Measurements from ENCODE around the gene C16orf86.

C16orf86 gene

DNA sequence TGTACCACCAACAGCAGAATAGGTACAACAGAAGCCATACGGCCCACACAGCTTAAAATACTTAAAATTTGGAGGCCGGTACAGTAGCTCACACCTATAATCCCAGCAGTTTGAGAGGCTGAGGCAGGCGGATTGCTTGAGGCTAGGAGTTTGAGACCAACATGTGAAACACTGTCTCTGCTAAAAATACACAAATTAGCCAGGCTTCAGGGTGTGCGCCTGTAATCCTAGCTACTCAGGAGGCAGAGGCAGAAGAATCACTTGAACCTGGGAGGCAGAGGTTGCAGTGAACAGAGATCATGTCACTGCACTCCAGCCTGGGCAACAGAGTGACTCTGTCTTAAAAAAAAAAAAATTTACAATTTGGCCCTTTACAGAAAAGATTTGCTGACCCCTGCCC is 35.5 kb downstream of the C16orf86 start:
- Mint-ChIP-seq H3K9me3 (peaks cover 3% of the 10 kb centered on the region), H3K36me3 (ENCODE audit: low read depth) (peaks cover 25% of the 10 kb centered on the region), H3K27ac (no peak overlapping the region), H3K4me3 (no peak overlapping the region), H3K4me1 (peaks cover 10% of the 10 kb centered on the region), H3K27me3 (ENCODE audit: low read depth) (no peaks in the 10 kb centered on the region)
- TF ChIP-seq, protein P1, sequence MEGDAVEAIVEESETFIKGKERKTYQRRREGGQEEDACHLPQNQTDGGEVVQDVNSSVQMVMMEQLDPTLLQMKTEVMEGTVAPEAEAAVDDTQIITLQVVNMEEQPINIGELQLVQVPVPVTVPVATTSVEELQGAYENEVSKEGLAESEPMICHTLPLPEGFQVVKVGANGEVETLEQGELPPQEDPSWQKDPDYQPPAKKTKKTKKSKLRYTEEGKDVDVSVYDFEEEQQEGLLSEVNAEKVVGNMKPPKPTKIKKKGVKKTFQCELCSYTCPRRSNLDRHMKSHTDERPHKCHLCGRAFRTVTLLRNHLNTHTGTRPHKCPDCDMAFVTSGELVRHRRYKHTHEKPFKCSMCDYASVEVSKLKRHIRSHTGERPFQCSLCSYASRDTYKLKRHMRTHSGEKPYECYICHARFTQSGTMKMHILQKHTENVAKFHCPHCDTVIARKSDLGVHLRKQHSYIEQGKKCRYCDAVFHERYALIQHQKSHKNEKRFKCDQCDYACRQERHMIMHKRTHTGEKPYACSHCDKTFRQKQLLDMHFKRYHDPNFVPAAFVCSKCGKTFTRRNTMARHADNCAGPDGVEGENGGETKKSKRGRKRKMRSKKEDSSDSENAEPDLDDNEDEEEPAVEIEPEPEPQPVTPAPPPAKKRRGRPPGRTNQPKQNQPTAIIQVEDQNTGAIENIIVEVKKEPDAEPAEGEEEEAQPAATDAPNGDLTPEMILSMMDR (IDR thresholded peaks at IDR 0.05; ENCODE audit: unreplicated experiment in 3 of 3): no peak

DNA sequence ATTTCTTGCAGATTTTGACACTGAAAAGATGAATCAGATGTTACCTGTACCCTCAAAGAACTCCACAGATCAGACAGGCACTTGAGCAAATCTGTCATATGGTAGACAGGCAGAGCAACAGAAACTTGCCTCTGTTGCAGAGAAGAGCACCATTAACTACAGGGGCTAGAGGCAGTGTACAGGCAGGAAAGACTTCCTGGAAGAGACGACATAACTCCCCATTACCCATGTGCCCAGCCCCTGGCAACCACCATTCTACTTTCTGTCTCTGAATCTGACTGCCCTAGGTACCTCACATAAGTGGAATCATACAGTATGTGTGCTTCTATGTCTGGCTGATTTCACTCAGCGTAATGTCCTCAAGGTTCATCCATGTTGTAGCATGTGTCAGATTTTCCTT is 37.0 kb downstream of the C16orf86 start:
- Mint-ChIP-seq H3K27me3 (ENCODE audit: low read depth) (no peaks in the 10 kb centered on the region), H3K36me3 (ENCODE audit: low read depth) (peaks cover 14% of the 10 kb centered on the region), H3K4me1 (peaks cover 10% of the 10 kb centered on the region), H3K27ac (no peak overlapping the region), H3K9me3 (peaks cover 2% of the 10 kb centered on the region), H3K4me3 (no peak overlapping the region)
- TF ChIP-seq, protein P1 (IDR thresholded peaks at IDR 0.05; ENCODE audit: unreplicated experiment in 3 of 3): no peak

DNA sequence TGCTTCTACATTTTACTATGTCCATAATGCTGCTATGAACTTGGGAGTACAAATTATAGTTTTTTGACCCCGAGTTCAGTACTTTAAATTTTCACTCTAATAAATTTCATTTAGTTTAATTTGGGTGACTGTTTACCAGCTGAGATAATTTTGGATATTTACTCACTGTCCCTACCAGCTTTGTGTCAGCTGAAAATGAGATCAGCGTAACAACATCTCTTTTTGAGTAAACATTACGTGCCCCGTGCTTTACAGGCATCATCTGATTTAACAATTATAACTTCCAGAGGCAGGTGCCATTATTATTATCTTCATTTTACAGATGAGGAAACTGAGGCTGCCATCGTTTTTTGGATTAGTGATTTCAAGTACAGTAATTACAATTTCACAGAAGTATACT is 37.5 kb downstream of the C16orf86 start:
- no peak overlapping the region for H3K27ac Mint-ChIP-seq
- TF ChIP-seq, protein P1 (IDR thresholded peaks at IDR 0.05; ENCODE audit: unreplicated experiment in 3 of 3): no peak
- H3K4me1 Mint-ChIP-seq: peaks cover 10% of the 10 kb centered on the region
- no peak overlapping the region for H3K4me3 Mint-ChIP-seq
- no peaks in the 10 kb centered on the region for H3K27me3 Mint-ChIP-seq (ENCODE audit: low read depth)
- no peaks in the 10 kb centered on the region for H3K9me3 Mint-ChIP-seq
- peaks cover 10% of the 10 kb centered on the region for H3K36me3 Mint-ChIP-seq (ENCODE audit: low read depth)

DNA sequence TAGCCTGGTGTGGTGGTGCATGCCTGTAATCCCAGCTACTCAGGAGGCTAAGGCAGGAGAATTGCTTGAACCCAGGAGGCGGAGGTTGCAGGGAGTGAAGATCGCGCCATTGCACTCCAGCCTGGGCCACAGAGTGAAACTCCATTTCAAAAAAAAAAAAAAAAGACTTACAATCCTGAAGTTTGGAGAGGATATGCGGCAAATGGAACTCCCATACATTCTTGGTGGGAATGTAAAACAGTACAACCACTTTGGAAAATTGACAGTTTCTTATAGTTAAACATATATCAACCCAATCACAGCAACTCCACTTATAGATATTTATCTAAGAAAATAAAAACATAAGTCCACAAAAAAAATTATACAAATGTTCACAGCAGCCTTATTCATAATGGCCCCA is 40.6 kb downstream of the C16orf86 start:
- Mint-ChIP-seq H3K4me1 (peaks cover 10% of the 10 kb centered on the region), H3K4me3 (no peak overlapping the region), H3K27ac (no peak overlapping the region), H3K27me3 (ENCODE audit: low read depth) (no peaks in the 10 kb centered on the region), H3K36me3 (ENCODE audit: low read depth) (peaks cover 23% of the 10 kb centered on the region), H3K9me3 (no peaks in the 10 kb centered on the region)
- TF ChIP-seq, protein P1 (IDR thresholded peaks at IDR 0.05; ENCODE audit: unreplicated experiment in 3 of 3): no peak

DNA sequence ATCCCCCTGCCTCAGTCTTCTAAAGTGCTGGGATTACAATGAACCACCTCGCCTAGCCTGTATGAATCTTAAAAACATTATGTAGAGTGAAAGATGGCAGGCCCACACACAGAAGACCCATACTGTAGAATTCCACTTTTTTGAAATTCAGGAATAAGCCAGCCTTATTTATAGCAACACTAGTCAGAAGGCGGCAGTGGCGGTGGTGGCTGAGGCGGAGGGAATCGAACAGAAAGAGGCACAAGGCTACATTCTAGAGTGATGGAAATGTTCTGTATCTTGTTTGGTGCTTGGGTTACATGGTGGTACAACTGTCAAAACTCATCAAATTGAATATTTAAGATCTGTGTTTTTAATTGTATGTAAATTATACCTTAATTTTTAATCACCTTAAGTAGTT is 41.2 kb downstream of the C16orf86 start:
- Mint-ChIP-seq H3K36me3 (ENCODE audit: low read depth) (peaks cover 23% of the 10 kb centered on the region), H3K4me1 (peaks cover 10% of the 10 kb centered on the region), H3K4me3 (no peak overlapping the region), H3K27me3 (ENCODE audit: low read depth) (no peaks in the 10 kb centered on the region), H3K9me3 (no peaks in the 10 kb centered on the region), H3K27ac (no peak overlapping the region)
- TF ChIP-seq, protein P1 (IDR thresholded peaks at IDR 0.05; ENCODE audit: unreplicated experiment in 3 of 3): no peak

DNA sequence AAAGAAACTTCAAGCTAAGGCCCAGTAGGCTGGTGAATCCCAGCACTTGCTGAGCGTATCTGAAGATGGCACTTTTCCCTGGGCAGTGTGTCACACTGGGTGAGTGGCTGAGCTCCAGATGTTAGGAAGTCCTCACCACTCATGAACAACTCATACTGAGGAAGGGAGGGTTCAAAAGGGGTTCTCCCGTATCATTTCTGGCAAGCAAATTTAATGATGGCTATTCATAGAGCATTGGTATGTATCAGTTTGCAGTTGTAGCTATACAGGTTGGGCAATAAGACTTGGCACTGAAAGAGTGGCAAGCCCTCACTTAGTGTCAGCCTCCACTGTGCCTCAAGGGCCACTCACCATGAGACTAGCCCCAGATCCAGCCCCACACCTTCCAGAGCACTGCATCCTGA is 41.8 kb downstream of the C16orf86 start:
- Mint-ChIP-seq H3K9me3 (no peaks in the 10 kb centered on the region), H3K27me3 (ENCODE audit: low read depth) (no peaks in the 10 kb centered on the region), H3K36me3 (ENCODE audit: low read depth) (peaks cover 26% of the 10 kb centered on the region), H3K4me1 (peaks cover 10% of the 10 kb centered on the region), H3K4me3 (no peak overlapping the region), H3K27ac (no peak overlapping the region)
- TF ChIP-seq, protein P1 (IDR thresholded peaks at IDR 0.05; ENCODE audit: unreplicated experiment in 3 of 3): no peak
